GM12891 (cell line): ENCODE measurements around the gene ARHGAP12.

ENCODE experiments used
- POLR2A ChIP-seq: IDR thresholded peaks from 2 replicates; pipeline ENCODE4 v1.6.1; 2011; ENCODE audit warnings: low read depth, low read length, control low read depth
- POLR2AphosphoS5 ChIP-seq: IDR thresholded peaks from 2 replicates; pipeline ENCODE4 v1.6.1; 2011; ENCODE audit warnings: low read depth, low read length, control low read depth
- TAF1 ChIP-seq: IDR thresholded peaks from 2 replicates; pipeline ENCODE4 v1.6.1; 2011; ENCODE audit warnings: low read depth, low read length, control low read depth

DNA sequence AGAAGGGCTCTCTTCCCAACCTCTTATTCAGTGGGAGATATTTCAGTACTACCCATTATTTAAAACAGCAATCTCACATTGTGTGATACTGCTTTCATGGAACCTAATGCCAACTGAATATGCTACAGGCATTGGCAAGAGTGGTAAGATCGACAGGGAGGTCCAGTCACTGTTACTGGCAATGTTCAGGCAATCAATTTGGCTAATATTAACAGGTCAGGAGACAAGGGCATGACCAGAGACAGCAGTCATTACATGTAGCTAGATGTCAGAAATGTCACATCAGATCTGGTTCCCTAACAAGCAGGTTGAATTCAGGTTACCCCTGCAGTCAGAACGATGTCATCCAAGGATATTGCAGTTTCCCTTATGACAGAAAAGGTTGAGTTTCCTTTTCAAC, 129.4 kb downstream of the ARHGAP12 start:
- TF ChIP-seq POLR2AphosphoS5 (no peak), POLR2A (no peak), TAF1 (no peak)
